Measurements from ENCODE around the gene POLR1B.
"Not testable (repeated sequence)": the region's sequence is repeated elsewhere in the genome, so short reads cannot be mapped to it uniquely, and the experiment has no call there.

POLR1B gene

GRCh38 chr2:112604952-112605351, 62.7 kb downstream of the POLR1B start:
- no peak for DNase-seq

GRCh38 chr2:112605926-112606325, 63.7 kb downstream of the POLR1B start:
- DNase-seq: no peak

- DNase-seq: no peak
Observed at GRCh38 chr2:112606547-112606946, 64.3 kb downstream of the POLR1B start.

GRCh38 chr2:112607680-112608438, 65.6 kb downstream of the POLR1B start:
- DNase-seq: no peak

- not testable (repeated sequence) for DNase-seq
Observed at GRCh38 chr2:112609320-112609719, 67.1 kb downstream of the POLR1B start.

- not testable (repeated sequence) for DNase-seq
Observed at GRCh38 chr2:112612283-112612682, 70.0 kb downstream of the POLR1B start.

- no peak for DNase-seq
Observed at GRCh38 chr2:112614201-112614840, 72.1 kb downstream of the POLR1B start.

GRCh38 chr2:112615051-112615450, 72.8 kb downstream of the POLR1B start:
- no peak for DNase-seq

- DNase-seq: not testable (repeated sequence)
Observed at GRCh38 chr2:112615798-112616197, 73.5 kb downstream of the POLR1B start.

GRCh38 chr2:112618383-112618782, 76.1 kb downstream of the POLR1B start:
- DNase-seq: no peak

- no peak for DNase-seq
Observed at GRCh38 chr2:112621790-112622527, 79.7 kb downstream of the POLR1B start.

GRCh38 chr2:112622528-112622849, 80.2 kb downstream of the POLR1B start:
- DNase-seq: no peak

- DNase-seq: no peak
Observed at GRCh38 chr2:112623913-112624777, 81.9 kb downstream of the POLR1B start.

GRCh38 chr2:112625474-112626114, 83.3 kb downstream of the POLR1B start:
- no peak for DNase-seq

- DNase-seq: peak; percentile 73
Observed at GRCh38 chr2:112626604-112627059, 84.4 kb downstream of the POLR1B start.

All from midbrain (tissue), 1 donor.